EH (cell line): ENCODE data around the gene FNDC11.
"Not testable (repeated sequence)": the region's sequence is repeated elsewhere in the genome, so short reads cannot be mapped to it uniquely, and the experiment has no call there.

Source experiments
- DNase-seq: peaks from one replicate; pipeline ENCODE4 v3.0.0-alpha.2; 2015; ENCODE audit warnings: low read depth

FNDC11 gene

GRCh38 chr20:63554361-63555278, 661 bp downstream of the FNDC11 start:
- no peak for DNase-seq

DNA sequence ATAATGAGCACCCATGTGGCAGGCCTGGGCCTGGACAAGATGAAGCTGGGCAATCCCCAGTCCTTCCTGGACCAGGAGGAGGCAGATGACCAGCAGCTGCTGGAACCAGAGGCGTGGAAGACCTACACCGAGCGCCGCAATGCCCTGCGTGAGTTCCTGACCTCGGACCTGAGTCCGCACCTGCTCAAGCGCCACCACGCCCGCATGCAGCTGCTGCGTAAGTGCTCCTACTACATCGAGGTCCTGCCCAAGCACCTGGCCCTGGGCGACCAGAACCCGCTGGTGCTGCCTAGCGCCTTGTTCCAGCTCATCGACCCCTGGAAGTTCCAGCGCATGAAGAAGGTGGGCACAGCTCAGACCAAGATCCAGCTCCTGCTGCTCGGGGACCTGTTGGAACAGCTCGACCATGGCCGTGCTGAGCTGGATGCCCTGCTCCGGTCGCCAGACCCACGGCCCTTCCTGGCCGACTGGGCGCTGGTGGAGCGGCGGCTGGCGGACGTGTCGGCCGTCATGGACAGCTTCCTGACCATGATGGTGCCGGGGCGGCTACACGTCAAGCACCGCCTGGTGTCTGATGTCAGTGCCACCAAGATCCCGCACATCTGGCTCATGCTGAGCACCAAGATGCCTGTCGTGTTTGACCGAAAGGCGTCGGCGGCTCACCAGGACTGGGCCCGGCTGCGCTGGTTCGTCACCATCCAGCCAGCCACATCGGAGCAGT, 1.9 kb downstream of the FNDC11 start:
- DNase-seq: no peak

DNA sequence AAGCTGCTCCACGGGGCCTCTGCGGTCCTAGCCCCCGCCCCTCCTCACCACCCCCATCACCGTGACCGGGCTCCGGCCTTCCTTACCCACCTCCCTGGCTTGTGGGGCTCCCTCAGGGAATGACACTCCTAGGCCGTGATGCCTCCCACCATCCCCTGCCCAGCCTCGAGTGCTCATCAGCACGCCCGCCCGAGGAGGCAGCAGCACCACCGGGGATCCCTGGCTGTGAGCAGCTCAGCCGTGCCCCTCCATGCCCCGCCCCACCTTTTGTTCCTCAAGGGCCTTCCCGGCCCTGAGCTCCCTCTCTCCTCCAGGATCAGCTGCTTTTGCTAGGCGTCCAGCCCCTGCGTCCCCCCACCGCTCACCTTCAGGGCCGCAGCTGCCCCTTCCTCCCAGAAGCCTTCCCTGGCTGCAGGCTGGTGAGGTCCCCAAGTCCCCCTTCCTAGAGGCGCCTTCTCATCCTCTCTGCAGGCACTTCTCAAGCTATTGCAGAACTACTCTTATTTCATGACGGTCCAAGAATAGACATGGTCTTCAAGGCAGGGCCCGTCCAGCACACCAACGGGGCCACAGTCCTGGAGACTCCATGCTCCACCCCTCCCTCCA, 3.0 kb downstream of the FNDC11 start:
- DNase-seq: no peak

DNA sequence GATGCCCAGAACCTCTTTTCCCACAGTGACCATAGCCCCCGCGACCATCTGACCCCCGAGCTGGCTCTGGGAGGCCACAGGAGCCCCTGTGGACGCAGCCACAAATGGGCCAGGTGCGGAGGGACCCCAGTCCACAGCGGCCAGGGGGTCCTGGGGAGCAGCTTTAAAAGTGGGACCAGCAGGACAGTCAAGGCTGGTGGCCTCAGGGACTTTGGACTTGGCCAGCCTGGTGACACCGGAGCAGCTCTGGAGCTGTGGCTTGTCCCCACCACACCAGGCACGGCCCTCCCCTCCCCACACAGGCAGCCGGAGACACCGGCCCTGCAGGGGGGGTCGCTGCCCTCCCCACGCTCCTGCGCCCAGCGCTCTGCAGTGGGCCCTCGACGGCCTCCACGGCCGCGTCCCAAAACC, 3.5 kb downstream of the FNDC11 start:
- DNase-seq: no peak

GRCh38 chr20:63558804-63559484, 5.0 kb downstream of the FNDC11 start:
- DNase-seq: no peak

GRCh38 chr20:63559485-63560332, 5.8 kb downstream of the FNDC11 start:
- DNase-seq: not testable (repeated sequence)

DNA sequence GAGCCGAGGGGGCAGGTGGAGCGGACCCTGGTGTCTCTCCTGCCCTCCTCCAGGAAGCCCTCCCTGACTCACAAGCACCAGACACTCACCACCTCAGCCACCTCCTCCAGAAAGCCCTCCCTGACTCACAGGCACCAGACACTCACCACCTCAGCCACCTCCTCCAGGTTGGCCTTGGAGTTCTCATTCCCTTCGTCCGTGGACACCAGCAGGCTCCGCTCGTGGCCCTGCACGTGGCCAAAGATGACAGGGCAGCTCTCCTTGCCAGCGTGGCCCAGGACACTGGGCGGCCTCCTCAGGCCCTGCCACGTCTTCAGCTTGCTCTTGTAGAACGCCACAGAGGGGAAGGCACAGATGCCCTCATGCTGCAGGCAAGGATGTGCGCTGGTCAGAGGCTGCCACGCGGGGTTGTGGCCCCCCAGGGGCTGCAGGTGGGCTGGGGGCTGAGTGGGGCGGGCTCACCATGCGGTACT, 6.4 kb downstream of the FNDC11 start:
- DNase-seq: no peak

GRCh38 chr20:63560856-63561609, 7.1 kb downstream of the FNDC11 start:
- no peak for DNase-seq

- DNase-seq: no peak
Observed at GRCh38 chr20:63561624-63562396, 7.9 kb downstream of the FNDC11 start.

DNA sequence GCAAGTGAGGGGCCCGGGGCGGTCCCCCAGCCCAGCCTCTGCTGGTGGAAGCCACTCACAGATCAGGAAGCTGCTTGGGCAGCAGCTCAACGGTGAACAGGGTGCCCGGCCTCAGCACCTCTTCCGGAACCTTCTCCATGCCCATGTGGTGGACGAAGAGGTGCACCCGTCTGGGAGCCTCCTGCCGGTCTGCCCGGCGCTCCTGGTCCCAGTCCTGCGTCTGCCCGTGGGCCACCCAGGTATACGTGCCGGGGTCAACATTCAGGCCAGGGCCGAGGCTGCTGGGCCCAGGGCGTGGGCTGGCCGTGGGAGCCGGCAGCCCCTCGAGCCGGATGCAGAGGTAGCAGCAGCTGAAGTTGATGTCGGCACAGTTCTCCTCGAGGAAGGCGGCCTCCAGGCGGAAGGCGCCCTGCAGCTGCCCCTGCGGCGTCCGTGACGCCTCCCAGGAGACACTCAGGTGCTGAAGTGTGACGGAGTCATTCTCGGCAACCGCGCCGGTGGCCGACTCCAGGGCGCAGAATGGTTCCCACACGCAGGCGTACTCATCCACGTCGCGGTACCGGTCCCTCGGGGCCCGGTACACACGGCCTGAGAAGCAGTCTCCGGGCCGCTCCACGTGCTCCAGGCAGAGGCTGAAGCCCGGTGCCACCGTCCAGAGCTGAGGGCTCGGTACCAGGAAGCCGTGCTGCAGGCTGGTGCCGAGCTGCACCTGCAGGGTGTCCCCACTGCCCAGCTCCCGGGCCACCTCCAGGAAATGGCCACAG, 8.7 kb downstream of the FNDC11 start:
- DNase-seq: no peak

- DNase-seq: no peak
Observed at GRCh38 chr20:63563225-63563935, 9.4 kb downstream of the FNDC11 start.

DNA sequence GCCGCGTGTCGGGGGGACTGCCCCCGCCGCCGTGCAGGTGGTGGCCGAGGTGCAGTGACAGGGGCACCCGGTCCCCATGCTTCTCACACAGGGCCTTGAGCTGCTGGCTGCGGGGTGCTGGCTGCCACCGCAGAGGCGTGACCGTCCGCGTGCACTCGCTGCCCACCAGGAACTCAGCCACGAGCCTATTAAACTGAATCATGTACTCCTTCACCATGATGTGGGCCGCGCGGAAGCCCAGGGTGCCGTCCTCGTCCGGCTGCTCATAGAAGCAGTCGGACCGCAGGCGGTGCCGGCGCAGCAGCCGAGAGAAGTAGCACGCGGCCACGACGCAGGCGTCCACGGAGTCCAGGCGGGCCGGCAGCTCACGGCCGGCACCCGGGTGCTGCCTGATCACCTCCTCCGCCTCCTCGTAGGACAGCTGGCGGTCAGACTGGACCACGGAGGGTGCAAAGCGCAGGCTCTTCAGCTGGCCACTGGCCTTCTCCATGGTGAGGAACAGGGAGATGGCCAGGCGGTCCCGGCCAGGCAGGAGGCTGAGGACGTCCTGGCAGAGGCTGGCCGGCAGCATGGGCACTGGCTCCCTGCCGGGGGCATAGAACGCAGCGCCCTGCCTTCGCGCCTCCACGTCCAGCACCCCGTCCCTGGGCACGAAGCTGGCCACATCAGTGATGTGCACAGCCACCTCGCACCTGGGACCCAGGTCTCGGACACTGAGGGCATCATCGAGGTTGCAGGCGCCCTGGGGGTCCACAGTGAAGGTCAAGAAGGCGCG, 10.3 kb downstream of the FNDC11 start:
- no peak for DNase-seq

- no peak for DNase-seq
Observed at GRCh38 chr20:63565021-63565698, 11.2 kb downstream of the FNDC11 start.

- DNase-seq: no peak
Observed at GRCh38 chr20:63565699-63566335, 11.9 kb downstream of the FNDC11 start.

GRCh38 chr20:63566395-63567135, 12.6 kb downstream of the FNDC11 start:
- no peak for DNase-seq

- DNase-seq: no peak
Observed at GRCh38 chr20:63567136-63567385, 13.1 kb downstream of the FNDC11 start.
